GM12878 (cell line): ENCODE measurements around the gene VPS18. TPM values are rescaled to one million over a fixed set of nuclear protein-coding genes. Genes with fewer than 3 reads are reported as not detected.

Experiments
- ATAC-seq: fragments of 200-7000 bp; cut with Tn5 transposase; 3 replicates; pipeline ENCODE4 v1.9.1; 2020; ENCODE audit warnings: mild to moderate bottlenecking, moderate library complexity
- BruUV-seq: library from RNA; stranded (reverse); fragments of 400-500 nt; replicated peaks from 2 replicates; lab custom pipeline; 2021; lab: Mats Ljungman, UMichigan
- CTCF ChIA-PET: fragments of 300-600 bp; sonication (Branson Sonifier 250); formaldehyde crosslinking; extraction: SDS; loops from one replicate; lab custom pipeline; 2021; ENCODE audit warnings: inconsistent platforms; lab: Yijun Ruan, JAX
- POLR2A ChIA-PET: fragments of 350-600 bp; formaldehyde crosslinking; extraction: SDS; loops from one replicate; lab custom pipeline; 2021; ENCODE audit warnings: inconsistent platforms; lab: Charles Lee
- RAD21 ChIA-PET: fragments of 300-600 bp; sonication (Branson Sonifier 250); formaldehyde crosslinking; loops from one replicate; lab custom pipeline; 2023; ENCODE audit warnings: antibody characterized with exemption; ENCODE audit not compliant: unreplicated experiment; lab: Charles Lee
- SMC1A ChIA-PET: fragments of 300-600 bp; sonication (Branson Sonifier 250); formaldehyde crosslinking; loops from one replicate; lab custom pipeline; 2023; ENCODE audit not compliant: unreplicated experiment, uncharacterized antibody; lab: Charles Lee
- DNase-seq: peaks from one replicate; pipeline ENCODE4 v3.0.0-alpha.2; 2011; ENCODE audit warnings: low read depth, low spot score
- FAIRE-seq: peaks from 3 replicates; lab custom pipeline; 2011; peaks lifted over from hg19 to GRCh38; lab: Jason Lieb, UNC
- H2AFZ ChIP-seq: 2 replicates; pipeline ENCODE4 v1.6.0; 2011; ENCODE audit warnings: low read depth, low read length, control low read depth; ENCODE audit not compliant: control insufficient read depth
- H3K27ac ChIP-seq: 2 replicates; pipeline ENCODE4 v1.5.1; 2011; ENCODE audit warnings: control low read depth; ENCODE audit not compliant: control insufficient read depth, insufficient read depth
- H3K27me3 ChIP-seq, 2 experiments: replicated peaks in 1 of 2; 2 replicates each; pipeline versions ENCODE4 v1.6.0 to v1.6.1; 2011; ENCODE audit warnings: low read length in 1 of 2; ENCODE audit not compliant: control insufficient read depth in 2 of 2, insufficient read depth in 2 of 2
- H3K36me3 ChIP-seq, 2 experiments: 2 replicates each; pipeline ENCODE4 v1.5.1; 2011; ENCODE audit warnings: low read length in 1 of 2; ENCODE audit not compliant: control insufficient read depth in 2 of 2, insufficient read depth in 2 of 2
- H3K4me1 ChIP-seq: 2 replicates; pipeline ENCODE4 v1.6.1; 2011; ENCODE audit warnings: mild to moderate bottlenecking, low read length, moderate library complexity, mixed read lengths; ENCODE audit not compliant: control insufficient read depth, insufficient read depth
- H3K4me2 ChIP-seq: 2 replicates; pipeline ENCODE4 v1.6.0; 2011; ENCODE audit warnings: control low read depth; ENCODE audit not compliant: control insufficient read depth, insufficient read depth
- H3K4me3 ChIP-seq: fragments of 200-600 bp; sonication (generic); 2 replicates; pipeline ENCODE4 v1.5.1; 2016
- H3K79me2 ChIP-seq: 2 replicates; pipeline ENCODE4 v1.6.0; 2011; ENCODE audit warnings: low read length; ENCODE audit not compliant: control insufficient read depth, insufficient read depth
- H3K9ac ChIP-seq: 2 replicates; pipeline ENCODE4 v1.8.0; 2011; ENCODE audit warnings: low read length, control low read depth, mixed read lengths; ENCODE audit not compliant: control insufficient read depth, insufficient read depth
- H3K9me3 ChIP-seq: replicated peaks from 3 replicates; pipeline ENCODE4 v1.5.1; 2011; ENCODE audit warnings: mild to moderate bottlenecking, low read length; ENCODE audit not compliant: control insufficient read depth, insufficient read depth
- H4K20me1 ChIP-seq: 2 replicates; pipeline ENCODE4 v1.6.0; 2011; ENCODE audit not compliant: control insufficient read depth, insufficient read depth
- ATF3 ChIP-seq: IDR thresholded peaks from 2 replicates; pipeline ENCODE4 v1.6.1; 2011; ENCODE audit warnings: low read depth, mild to moderate bottlenecking, low read length, moderate library complexity, borderline replicate concordance; ENCODE audit errors: extremely low read depth
- BCL3 ChIP-seq: IDR thresholded peaks from 2 replicates; pipeline ENCODE4 v1.6.1; 2011; ENCODE audit warnings: borderline replicate concordance, low read depth, mild to moderate bottlenecking, moderate library complexity, low read length; ENCODE audit not compliant: insufficient read depth, poor library complexity, severe bottlenecking
- CREB1 ChIP-seq: IDR thresholded peaks from 2 replicates; pipeline ENCODE4 v1.6.1; 2012; ENCODE audit warnings: low read depth, mild to moderate bottlenecking, inconsistent platforms
- GATAD2B ChIP-seq: fragments of 450-650 bp; conservative IDR thresholded peaks from 2 replicates; pipeline ENCODE4 v1.6.1; 2017; ENCODE audit warnings: low read depth, mild to moderate bottlenecking, moderate library complexity
- HDAC2 ChIP-seq: fragments of 200-600 bp; sonication (generic); IDR thresholded peaks from 2 replicates; pipeline ENCODE4 v1.6.1; 2017
- JUNB ChIP-seq: IDR thresholded peaks from 2 replicates; pipeline ENCODE4 v1.6.1; 2016; ENCODE audit warnings: antibody characterized with exemption, mild to moderate bottlenecking
- KLF5 ChIP-seq: fragments of 450-650 bp; IDR thresholded peaks from 2 replicates; pipeline ENCODE4 v1.6.1; 2014; ENCODE audit warnings: mild to moderate bottlenecking; ENCODE audit not compliant: partially characterized antibody
- SKIL ChIP-seq: fragments of 450-650 bp; IDR thresholded peaks from 2 replicates; pipeline ENCODE4 v1.6.1; 2017; ENCODE audit warnings: mild to moderate bottlenecking, low read depth, inconsistent platforms; ENCODE audit not compliant: poor library complexity, severe bottlenecking
- SMAD5 ChIP-seq: IDR thresholded peaks from 2 replicates; pipeline ENCODE4 v1.6.1; 2016; ENCODE audit warnings: antibody characterized with exemption, low read depth
- USF1 ChIP-seq: IDR thresholded peaks from 2 replicates; pipeline ENCODE4 v1.6.1; 2011; ENCODE audit warnings: borderline replicate concordance, low read depth, mild to moderate bottlenecking, moderate library complexity, mixed read lengths, low read length; ENCODE audit not compliant: insufficient read depth; ENCODE audit errors: extremely low read length
- YBX1 ChIP-seq: fragments of 450-650 bp; IDR thresholded peaks from 2 replicates; pipeline ENCODE4 v1.6.1; 2016; ENCODE audit warnings: antibody characterized with exemption
- ZBTB40 ChIP-seq: fragments of 450-650 bp; IDR thresholded peaks from 2 replicates; pipeline ENCODE4 v1.6.1; 2016; ENCODE audit warnings: mild to moderate bottlenecking, moderate library complexity, borderline replicate concordance
- WGBS: methylation state at CpG from one replicate; pipeline ENCODE4 v1.1.6; 2016; ENCODE audit warnings: low lambda C conversion rate; ENCODE audit not compliant: insufficient replicate concordance, insufficient coverage; ENCODE audit errors: missing lambda C conversion rate; 5-methylcytosine and 5-hydroxymethylcytosine counted together
- in situ Hi-C: fragments of 300-500 bp; cut with MboI; formaldehyde crosslinking; loops from 9 replicates; pipeline ENCODE4 v1.14.3; 2018; ENCODE audit warnings: mixed read lengths
- intact Hi-C: fragments of 100-400 bp; cut with micrococcal nuclease; formaldehyde crosslinking; loops from one replicate; pipeline ENCODE4 v1.14.2; 2022; ENCODE audit not compliant: unreplicated experiment
- polyA plus RNA-seq, 11 experiments: library from polyadenylated mRNA; depleted of rRNA in 4 of 11; unstranded in 6 of 11; stranded (reverse) in 5 of 11; fragments of >200 nt; fragmentation: Nextera tagmentation in 4 of 11; fragmentation: Illumina TruSeq in 1 of 11; extraction: Ambion mirVana in 4 of 11; extraction: Trizol in 1 of 11; gene quantifications; 1 replicate in 1 of 11; 2 replicates in 10 of 11; pipeline versions ENCODE4 v1.2.1 to v1.2.3, GENCODE V29; 2011 to 2016; ENCODE audit warnings: inconsistent platforms in 2 of 11, missing spikeins in 2 of 11, low read depth in 1 of 11
- total RNA-seq, 4 experiments: library from RNA; depleted of rRNA in 3 of 4; stranded (reverse); fragments of >200 nt in 3 of 4; fragmentation: Illumina TruSeq in 1 of 4; extraction: Trizol in 1 of 4; gene quantifications; 2 replicates each; pipeline versions ENCODE4 v1.2.1 to v1.2.3, GENCODE V29; 2013 to 2021

Gene VPS18
- total and polyA plus RNA-seq, 10 of the 15 experiments (the other 5 are each of a cell fraction or from before 2014, with no cell fraction given), result 0.71 to 20.4 (median 10.6) TPM

- peak; percentile 21 for TF ChIP-seq SKIL
- TF ChIP-seq YBX1, result no peak
Observed at GRCh38 chr15:40878785-40879184, 15.5 kb upstream of the VPS18 start (continued).

GRCh38 chr15:40879609-40880008, 14.6 kb upstream of the VPS18 start:
- ATAC-seq (peak; percentile 82), DNase-seq (no peak), FAIRE-seq (no peak)
- H3K4me1 ChIP-seq, result peaks cover 22% of the 10 kb centered on the region
- intact Hi-C loops (loop anchor here (10.0 kb wide), 1 partner anchor 285 kb away; the partner anchor contains the start of gene KNL1), in situ Hi-C loops (no loop called here)
- no peak overlapping the region; the same call in 1 of the 2 replicates for H2AFZ ChIP-seq
- H3K27ac ChIP-seq, result no peak overlapping the region
- no peak overlapping the region for H3K9ac ChIP-seq
- H3K79me2 ChIP-seq, result no peaks in the 10 kb centered on the region
- CTCF ChIA-PET, result interaction anchor here (3.1 kb wide), 1 partner anchor 15 kb away, joined by 20 read pairs; the partner anchor contains the start of gene VPS18
- no peaks in the 10 kb centered on the region for H3K27me3 ChIP-seq
- no TSS peak for BruUV-seq
- H3K9me3 ChIP-seq, result no peaks in the 10 kb centered on the region; the same call in 2 of the 3 replicates
- RAD21 ChIA-PET, result interaction anchor here (1.2 to 14.9 kb wide), 4 partner anchors 4 to 123 kb away, joined by 3 to 551 read pairs (median 286); partner anchors contain the start of genes RHOV and VPS18
- 25% methylated on average over 6 of the region's 6 CpGs for WGBS
- POLR2A ChIA-PET, result interaction anchor here (1.0 to 7.0 kb wide), 8 partner anchors 8 to 234 kb away, joined by 3 to 111 read pairs (median 4); no protein-coding TSS in a partner anchor
- no peak overlapping the region for H3K4me2 ChIP-seq
- H3K36me3 ChIP-seq, result no peaks in the 10 kb centered on the region
- H4K20me1 ChIP-seq, result no peaks in the 10 kb centered on the region
- H3K4me3 ChIP-seq, result no peak overlapping the region
- SMC1A ChIA-PET, result interaction anchor here (0.9 to 14.4 kb wide), 6 partner anchors 7 to 284 kb away, joined by 3 to 454 read pairs (median 4); partner anchors contain the start of genes DNAJC17 and ZFYVE19
- TF ChIP-seq SMAD5 (no peak), JUNB (peak; percentile 56; the same call in 1 of the 2 replicates), KLF5 (no peak), ZBTB40 (no peak), HDAC2 (no peak), BCL3 (peak; percentile 20), CREB1 (no peak), GATAD2B (no peak), ATF3 (no peak), USF1 (no peak)
